Testis (tissue), 2 donors: ENCODE data around the gene SSRP1.

Experiments
- CTCF ChIP-seq, 3 experiments: fragments of 450-650 bp in 2 of 3; fragments of 200-600 bp in 1 of 3; sonication (generic) in 1 of 3; IDR thresholded peaks; one replicate each; pipeline ENCODE4 v1.5.1; 2016 to 2019; ENCODE audit warnings: antibody characterized with exemption in 3 of 3, mild to moderate bottlenecking in 2 of 3, moderate library complexity in 1 of 3
- POLR2A ChIP-seq: fragments of 450-650 bp; IDR thresholded peaks from one replicate; pipeline ENCODE4 v1.6.1; 2017; ENCODE audit warnings: antibody characterized with exemption, mild to moderate bottlenecking, moderate library complexity

GRCh38 chr11:57327721-57328120 lies 8.0 kb downstream of the SSRP1 start:
- TF ChIP-seq CTCF (IDR thresholded peaks at IDR 0.05): no peak
- no peak for TF ChIP-seq POLR2A
